Stimulated activated CD8-positive, alpha-beta memory T cell treated with anti-CD3 and anti-CD28 coated beads, Interleukin-15, amount 100 ng/mL, for 4 hours (primary cell): ENCODE results near the gene SOHLH2.

Source experiments
- DNase-seq, 2 donors: peaks; one replicate each; pipeline ENCODE4 v3.0.0-alpha.2; 2020; ENCODE audit warnings: low read depth in 2 of 2

The SOHLH2 gene

GRCh38 chr13:36214163-36214921 is at the start of gene SOHLH2:
Gene SOHLH2, minus strand, starts transcription at chr13:36214556. Its CDS starts 30 bp downstream, at chr13:36214526.
- no peak for DNase-seq

- no peak for DNase-seq
Measured at GRCh38 chr13:36261976-36262375, 47.6 kb upstream of the SOHLH2 start.

GRCh38 chr13:36261011-36261410 is 46.7 kb upstream of the SOHLH2 start:
- no peak for DNase-seq

- no peak for DNase-seq
Measured at GRCh38 chr13:36259361-36260137, 45.2 kb upstream of the SOHLH2 start.

GRCh38 chr13:36258831-36259230 is 44.5 kb upstream of the SOHLH2 start:
- DNase-seq = no peak

- no peak for DNase-seq
Measured at GRCh38 chr13:36251526-36251925, 37.2 kb upstream of the SOHLH2 start.

GRCh38 chr13:36251017-36251416 is 36.7 kb upstream of the SOHLH2 start:
- no peak for DNase-seq

- no peak for DNase-seq
Measured at GRCh38 chr13:36248700-36249099, 34.3 kb upstream of the SOHLH2 start.

GRCh38 chr13:36244990-36245389 is 30.6 kb upstream of the SOHLH2 start:
- DNase-seq = no peak

GRCh38 chr13:36244073-36244472 is 29.7 kb upstream of the SOHLH2 start:
- no peak for DNase-seq

GRCh38 chr13:36242761-36243160 is 28.4 kb upstream of the SOHLH2 start:
- no peak for DNase-seq

GRCh38 chr13:36231236-36231635 is 16.9 kb upstream of the SOHLH2 start:
- DNase-seq = no peak

GRCh38 chr13:36224730-36225129 is 10.4 kb upstream of the SOHLH2 start:
- no peak for DNase-seq

- DNase-seq = no peak
Measured at GRCh38 chr13:36219883-36220282, 5.5 kb upstream of the SOHLH2 start.

- DNase-seq = no peak
Measured at GRCh38 chr13:36217456-36217855, 3.1 kb upstream of the SOHLH2 start.

GRCh38 chr13:36212789-36213188 is 1.6 kb downstream of the SOHLH2 start:
- DNase-seq = no peak

- DNase-seq = no peak
Measured at GRCh38 chr13:36211567-36211966, 2.8 kb downstream of the SOHLH2 start.

- no peak for DNase-seq
Measured at GRCh38 chr13:36210738-36211137, 3.6 kb downstream of the SOHLH2 start.

GRCh38 chr13:36207672-36208071 is 6.7 kb downstream of the SOHLH2 start:
- no peak for DNase-seq

GRCh38 chr13:36193151-36193855 is 21.1 kb downstream of the SOHLH2 start:
- DNase-seq = no peak

- DNase-seq = no peak
Measured at GRCh38 chr13:36192166-36192565, 22.2 kb downstream of the SOHLH2 start.

GRCh38 chr13:36190771-36191170 is 23.6 kb downstream of the SOHLH2 start:
- DNase-seq = no peak

GRCh38 chr13:36188441-36188840 is 25.9 kb downstream of the SOHLH2 start:
- no peak for DNase-seq
